ENCODE results near the gene BACE1-AS.
"Not testable (repeated sequence)": the region's sequence is repeated elsewhere in the genome, so short reads cannot be mapped to it uniquely, and the experiment has no call there.

Gene BACE1-AS

GRCh38 chr11:117290809-117291396 lies at the start of gene BACE1-AS:
TSS of gene BACE1-AS (plus strand) at chr11:117291346.
- DNase-seq = no peak

DNA sequence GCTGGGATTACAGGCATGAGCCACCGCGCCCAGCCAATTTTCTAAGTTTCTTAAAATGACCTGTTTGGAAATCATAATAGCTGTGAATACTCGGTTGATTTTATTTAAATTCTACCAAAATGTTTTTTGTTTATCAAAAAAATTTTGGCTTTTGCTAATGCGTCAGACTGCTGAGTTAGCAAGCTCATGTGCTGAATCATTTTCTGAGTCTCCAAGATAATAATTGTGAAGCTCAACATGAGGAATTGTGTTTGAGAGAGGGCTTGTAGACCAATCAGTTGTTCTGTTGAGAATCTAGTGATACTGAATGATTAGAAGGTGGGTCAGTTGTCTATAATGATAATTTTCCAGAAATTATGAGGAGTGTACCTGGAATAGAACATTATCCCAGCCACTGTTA lies 42.8 kb upstream of the BACE1-AS start:
- DNase-seq = no peak

DNA sequence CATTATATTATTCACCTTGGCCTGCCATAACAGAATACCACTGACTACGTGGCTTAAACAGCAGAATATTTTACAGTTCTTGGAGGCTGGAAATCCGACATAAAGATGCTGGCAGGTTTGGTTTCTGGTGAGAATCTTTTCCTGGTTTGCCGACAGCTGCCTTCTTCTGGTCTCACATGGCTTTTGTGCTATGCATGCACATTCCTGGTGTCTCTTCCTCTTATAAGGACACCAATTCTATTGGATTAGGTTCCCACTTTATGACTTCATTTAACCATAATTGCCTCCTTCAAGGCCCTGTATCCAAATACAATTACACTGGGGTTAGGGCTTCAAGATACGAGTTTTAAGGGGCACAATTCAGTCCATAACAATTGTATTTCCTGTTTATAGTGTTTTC lies 41.6 kb upstream of the BACE1-AS start:
- no peak for DNase-seq

GRCh38 chr11:117251506-117251905 lies 39.6 kb upstream of the BACE1-AS start:
- no peak for DNase-seq

GRCh38 chr11:117255966-117256365 lies 35.2 kb upstream of the BACE1-AS start:
- DNase-seq = no peak

GRCh38 chr11:117256573-117256972 lies 34.6 kb upstream of the BACE1-AS start:
- no peak for DNase-seq

- DNase-seq = no peak
These were observed 32.6 kb upstream of the BACE1-AS start for GRCh38 chr11:117258576-117258975.

DNA sequence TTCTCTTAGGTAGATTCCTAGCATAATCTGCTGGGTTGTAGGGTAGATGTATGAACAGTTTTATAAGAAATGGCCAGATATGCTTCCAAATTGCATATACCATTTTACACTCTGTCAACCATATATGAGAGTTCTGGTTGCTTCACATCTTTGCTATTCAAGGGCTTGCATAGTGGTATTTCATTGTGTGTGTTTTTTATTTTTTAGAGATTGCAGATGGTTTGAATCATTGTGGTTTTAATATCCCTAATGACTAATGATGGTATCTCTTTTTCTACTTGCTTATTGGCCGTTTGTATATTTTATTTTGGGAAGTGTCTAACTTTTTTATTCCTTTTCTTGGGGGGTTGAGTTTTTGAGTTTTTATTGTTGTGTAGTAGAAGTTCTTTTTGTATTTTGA lies 31.7 kb upstream of the BACE1-AS start:
- DNase-seq = no peak

DNA sequence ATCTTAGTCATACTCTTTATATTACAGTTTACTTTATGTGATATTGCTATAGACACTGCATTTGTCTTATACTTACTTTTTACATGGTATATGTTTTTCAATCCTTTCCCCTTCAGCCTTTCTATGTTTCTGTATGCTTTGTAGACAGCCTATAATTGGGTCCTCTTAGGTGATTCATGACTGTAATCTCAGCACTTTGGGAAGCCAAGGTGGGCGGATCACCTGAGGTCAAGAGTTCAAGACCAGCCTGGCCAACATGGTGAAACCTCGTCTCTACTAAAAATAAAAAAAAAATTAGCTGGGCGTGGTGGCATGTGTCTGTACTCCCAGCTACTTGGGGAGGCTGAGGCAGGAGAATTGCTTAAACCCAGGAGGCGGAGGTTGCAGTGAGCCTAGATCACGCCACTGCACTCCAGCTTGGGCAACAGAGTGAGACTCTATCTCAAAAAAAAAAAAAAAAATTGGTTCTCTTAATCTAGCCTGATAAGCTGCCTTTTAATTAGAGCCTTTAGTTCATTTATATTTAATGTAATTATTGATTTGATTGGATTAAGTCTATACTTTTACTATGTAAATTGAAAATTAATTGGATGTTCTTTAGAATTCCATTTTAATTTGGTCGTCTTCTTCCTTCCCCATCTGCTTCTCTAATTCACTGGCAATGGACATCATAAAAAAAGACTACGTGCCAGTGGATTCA lies 26.4 kb upstream of the BACE1-AS start:
- DNase-seq = not testable (repeated sequence)

- DNase-seq = no peak
These were observed 25.4 kb upstream of the BACE1-AS start for GRCh38 chr11:117265745-117266144.

- DNase-seq = no peak
These were observed 21.3 kb upstream of the BACE1-AS start for GRCh38 chr11:117269856-117270255.

DNA sequence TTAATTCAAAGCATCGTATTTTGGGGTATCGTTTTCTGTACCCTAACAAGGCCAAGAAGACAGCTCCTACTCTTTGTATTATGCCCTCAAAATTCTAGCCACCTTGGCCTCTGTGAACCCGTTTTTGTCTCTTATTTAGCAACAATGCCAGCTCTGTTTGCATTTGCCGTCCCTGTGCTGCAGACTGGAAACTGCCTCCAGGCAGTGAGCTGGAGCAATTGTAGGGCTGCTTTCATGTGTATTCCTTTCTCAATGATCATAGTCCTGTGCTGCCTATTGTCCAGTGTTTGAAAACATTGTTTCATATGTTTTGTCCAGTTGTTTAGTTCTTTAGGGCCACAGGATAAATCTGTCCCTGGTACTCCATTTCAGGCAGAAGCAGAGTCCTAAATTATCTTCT lies 19.9 kb upstream of the BACE1-AS start:
- no peak for DNase-seq

DNA sequence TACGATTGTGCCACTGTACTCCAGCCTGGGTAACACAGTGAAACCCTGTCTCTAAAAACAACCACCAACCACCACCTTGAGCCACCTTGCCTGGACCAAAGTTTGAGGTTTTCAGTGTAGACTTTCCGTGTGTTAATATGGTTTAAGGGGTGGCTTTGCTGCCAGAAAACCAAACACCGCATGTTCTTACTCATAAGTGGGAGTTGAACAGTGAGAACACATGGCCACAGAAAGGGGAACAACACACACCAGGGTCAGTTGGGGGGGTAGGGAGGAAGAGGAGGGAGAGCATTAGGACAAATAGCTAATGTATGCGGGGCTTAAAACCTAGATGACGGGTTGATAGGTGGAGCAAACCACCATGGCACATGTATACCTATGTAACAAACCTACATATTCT lies 19.0 kb upstream of the BACE1-AS start:
- not testable (repeated sequence) for DNase-seq

DNA sequence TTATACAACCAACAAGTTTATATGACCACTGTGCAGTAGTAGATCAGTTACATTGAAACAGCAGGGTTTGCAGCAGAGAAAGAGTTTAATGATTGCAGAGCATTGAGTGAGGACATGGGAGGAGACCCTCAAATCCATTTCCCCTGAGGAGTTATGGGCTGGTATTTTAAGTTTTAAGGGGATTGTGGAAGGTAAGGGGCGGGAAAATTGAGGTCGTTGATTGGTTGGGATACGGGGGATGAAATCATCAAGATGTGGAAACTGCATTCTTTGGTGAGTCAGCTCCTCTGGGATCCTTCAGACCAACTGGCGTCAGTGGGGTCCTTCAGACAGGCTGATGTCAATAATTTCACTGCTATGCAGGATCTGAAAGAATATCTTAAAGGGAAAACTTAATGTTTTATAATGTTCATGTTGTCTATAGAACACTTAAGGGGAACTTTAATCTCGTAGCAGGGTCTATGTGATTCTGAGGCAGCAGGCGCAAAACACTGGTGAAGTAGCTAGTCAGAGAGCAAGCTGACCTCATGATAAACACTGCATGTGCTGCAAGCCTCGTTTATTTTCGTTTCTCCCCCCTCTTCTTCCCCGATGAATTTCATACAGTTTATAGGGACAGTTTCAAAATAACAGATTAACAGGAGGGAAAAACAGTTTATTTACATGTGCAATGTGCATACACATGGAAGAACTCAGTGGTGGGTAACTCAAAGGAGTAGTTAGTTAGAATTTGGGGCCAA lies 17.4 kb upstream of the BACE1-AS start:
- DNase-seq = no peak

- no peak for DNase-seq
These were observed 12.8 kb upstream of the BACE1-AS start for GRCh38 chr11:117278347-117278746.

DNA sequence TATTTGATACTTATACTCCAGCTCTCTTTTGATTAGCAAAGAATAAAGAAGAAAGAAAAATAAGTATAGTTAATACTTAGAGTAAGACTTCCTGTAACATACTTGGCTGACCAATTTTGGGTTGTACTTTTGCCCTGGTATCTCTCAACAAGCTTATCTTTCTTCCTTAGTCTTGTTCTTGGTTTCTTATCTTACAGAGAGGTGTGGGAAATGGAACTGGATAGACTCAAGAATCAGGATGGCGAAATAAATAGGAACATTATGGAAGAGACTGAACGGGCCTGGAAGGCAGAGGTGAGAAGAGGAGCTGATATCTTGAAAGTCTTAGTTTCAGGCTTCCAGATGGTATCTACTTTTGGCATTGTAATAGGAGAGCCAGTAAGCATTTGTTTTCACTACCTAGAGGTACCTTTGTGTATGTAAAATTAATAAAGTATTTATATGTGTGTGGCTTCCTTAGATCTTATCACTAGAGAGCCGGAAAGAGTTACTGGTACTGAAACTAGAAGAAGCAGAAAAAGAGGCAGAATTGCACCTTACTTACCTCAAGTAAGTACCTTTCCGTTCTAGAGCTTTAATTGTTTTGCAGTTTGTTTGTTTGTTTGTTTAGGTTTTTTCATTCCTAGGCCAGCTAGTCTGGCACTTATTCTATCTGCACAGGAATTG lies 11.3 kb upstream of the BACE1-AS start:
- no peak for DNase-seq

DNA sequence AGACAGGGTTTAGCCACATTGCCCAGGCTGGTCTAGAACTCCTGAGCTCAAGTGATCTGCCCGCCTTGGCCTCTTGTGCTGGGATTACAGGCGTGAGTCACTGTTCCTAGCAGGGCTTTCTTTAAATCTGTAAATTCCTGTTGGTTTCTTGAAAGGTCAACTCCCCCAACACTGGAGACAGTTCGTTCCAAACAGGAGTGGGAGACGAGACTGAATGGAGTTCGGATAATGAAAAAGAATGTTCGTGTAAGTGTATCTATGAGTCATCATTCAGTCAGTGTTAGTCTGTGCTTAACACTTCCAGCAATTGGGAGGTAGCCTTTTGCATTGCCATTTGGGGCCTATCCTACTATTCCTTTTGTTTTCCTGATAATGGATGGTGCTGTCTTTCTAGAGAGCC lies 10.0 kb upstream of the BACE1-AS start:
- DNase-seq = no peak

- DNase-seq = no peak
These were observed 9.3 kb upstream of the BACE1-AS start for GRCh38 chr11:117281869-117282268.

DNA sequence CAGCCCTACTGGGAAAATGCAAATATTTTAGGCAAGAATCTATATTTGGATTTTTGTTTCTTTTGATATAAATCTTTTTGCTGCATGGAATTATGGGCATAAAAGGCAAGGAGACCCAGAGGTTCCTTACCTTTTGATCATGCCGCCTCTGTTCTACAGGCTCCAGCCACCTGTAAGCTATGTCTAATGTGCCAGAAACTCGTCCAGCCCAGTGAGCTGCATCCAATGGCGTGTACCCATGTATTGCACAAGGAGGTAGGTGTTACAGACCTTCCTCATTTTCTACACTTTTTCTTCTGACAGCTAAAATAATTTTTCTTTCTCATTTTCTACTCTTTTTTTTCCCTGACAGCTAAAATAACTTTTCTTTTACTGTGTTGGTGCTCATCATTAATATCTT lies 8.2 kb upstream of the BACE1-AS start:
- no peak for DNase-seq

DNA sequence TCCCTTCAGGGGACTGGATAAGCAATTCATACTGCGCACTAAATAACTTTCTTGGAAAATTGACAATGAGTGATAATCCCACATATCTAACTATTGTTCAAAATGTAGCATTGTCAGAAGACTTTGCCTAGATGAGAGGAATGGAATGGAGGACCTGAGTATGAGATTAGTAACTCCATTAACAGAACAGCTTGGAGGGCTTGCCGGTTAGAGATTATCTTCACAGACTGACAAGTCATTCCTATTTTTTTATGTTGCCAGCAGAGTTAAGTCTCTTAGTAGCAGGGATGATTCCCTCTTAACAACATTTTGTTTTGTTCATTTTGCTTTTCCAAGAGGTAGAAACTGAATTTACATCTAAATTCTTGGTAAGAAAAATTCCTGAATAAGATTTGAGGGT lies 7.1 kb upstream of the BACE1-AS start:
- no peak for DNase-seq

DNA sequence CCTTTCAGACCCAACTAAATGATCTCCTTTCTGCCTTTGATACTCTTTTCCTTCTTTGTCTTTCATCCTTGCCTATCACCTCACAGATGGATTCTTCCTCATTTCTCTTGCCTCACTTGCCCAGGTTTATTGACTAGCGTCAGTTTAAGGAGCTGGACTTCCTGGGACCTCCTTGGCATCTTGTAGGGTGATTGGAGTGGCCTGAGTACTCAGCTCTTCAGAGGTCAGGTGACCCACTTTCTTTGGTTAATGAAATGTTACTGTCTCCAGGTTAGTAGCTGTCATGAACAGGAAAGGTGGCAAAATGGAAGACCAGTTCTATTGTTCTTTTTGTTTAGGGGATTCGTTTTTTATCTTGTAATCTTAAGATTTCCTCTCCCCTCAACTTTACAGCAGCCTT lies 4.6 kb upstream of the BACE1-AS start:
- DNase-seq = no peak

GRCh38 chr11:117287668-117288067 lies 3.5 kb upstream of the BACE1-AS start:
- DNase-seq = no peak

DNA sequence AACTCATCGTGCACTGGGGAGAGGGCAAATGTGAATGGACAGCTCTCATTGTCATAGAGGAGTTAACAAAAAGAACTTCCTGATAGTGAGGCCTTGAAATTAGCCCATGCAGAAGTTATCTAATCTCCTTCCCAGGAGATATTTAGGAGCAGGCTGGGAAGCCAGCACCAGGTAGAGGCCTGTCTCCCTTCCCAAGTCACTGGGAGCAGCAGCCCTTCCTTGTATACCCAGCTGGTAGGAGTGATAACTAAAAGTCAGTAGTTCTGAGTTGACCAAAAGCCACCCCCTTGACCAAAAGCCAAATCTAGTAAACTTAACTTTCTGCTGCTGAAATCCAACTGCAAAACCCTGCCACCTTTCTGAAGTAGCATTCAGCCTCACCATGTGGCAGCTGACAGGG lies 1.4 kb upstream of the BACE1-AS start:
- DNase-seq = no peak

DNA sequence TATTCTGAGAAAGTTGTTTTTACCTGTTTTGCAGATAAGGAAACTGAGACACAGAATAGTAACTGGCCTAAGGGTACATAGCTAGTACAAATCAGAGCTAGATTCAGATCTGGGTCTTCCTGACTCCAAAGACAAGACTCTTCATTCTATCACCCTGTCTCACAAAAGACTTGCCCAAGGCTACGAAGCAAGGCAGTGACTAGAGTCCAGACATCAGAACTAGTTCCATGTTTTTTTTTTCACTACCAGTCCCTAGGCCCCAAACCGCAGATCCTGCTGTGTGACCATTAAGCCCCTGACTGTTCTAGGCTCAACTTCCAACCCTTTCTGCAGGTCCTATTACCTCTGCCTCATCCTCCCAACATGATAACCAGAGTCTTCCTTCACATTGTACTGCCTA lies 1.5 kb downstream of the BACE1-AS start:
- no peak for DNase-seq
